CD4-positive, alpha-beta T cell treated with Interleukin-15 for 1 hour (primary cell): Measurements from ENCODE around the gene KNDC1.

ENCODE experiments used
- DNase-seq: peaks from one replicate; pipeline ENCODE4 v3.0.0-alpha.2; 2020

Gene KNDC1

GRCh38 chr10:133267293-133267692, 107.3 kb downstream of the KNDC1 start:
- no peak for DNase-seq

- no peak for DNase-seq
Measured at GRCh38 chr10:133267829-133268228, 107.8 kb downstream of the KNDC1 start.

GRCh38 chr10:133268532-133268931, 108.5 kb downstream of the KNDC1 start:
- DNase-seq: no peak

GRCh38 chr10:133269367-133269766, 109.3 kb downstream of the KNDC1 start:
- no peak for DNase-seq

- DNase-seq: no peak
Measured at GRCh38 chr10:133270204-133270603, 110.2 kb downstream of the KNDC1 start.

- no peak for DNase-seq
Measured at GRCh38 chr10:133270773-133271297, 110.8 kb downstream of the KNDC1 start.

- DNase-seq: no peak
Measured at GRCh38 chr10:133271521-133272300, 111.7 kb downstream of the KNDC1 start.

GRCh38 chr10:133272301-133272963, 112.4 kb downstream of the KNDC1 start:
- DNase-seq: no peak

GRCh38 chr10:133272964-133273420, 113.0 kb downstream of the KNDC1 start:
- DNase-seq: no peak

GRCh38 chr10:133273534-133274143, 113.6 kb downstream of the KNDC1 start:
- DNase-seq: no peak

GRCh38 chr10:133274751-133275683, 115.0 kb downstream of the KNDC1 start:
- peak; percentile 87 for DNase-seq

- DNase-seq: peak; percentile 72
Measured at GRCh38 chr10:133275684-133276092, 115.7 kb downstream of the KNDC1 start.
